Glutamatergic neuron (in vitro differentiated cells): ENCODE measurements around the gene CLPTM1L. TPM values are rescaled to one million over a fixed set of nuclear protein-coding genes. Genes with fewer than 3 reads are reported as not detected.

Source experiments
- DNase-seq: peaks from one replicate; pipeline ENCODE4 v3.0.0; 2022
- H3K27ac Mint-ChIP-seq: one replicate; pipeline ENCODE4 v1.8.0; 2020; ENCODE audit warnings: mild to moderate bottlenecking, mixed read lengths, inconsistent platforms; ENCODE audit not compliant: unreplicated experiment
- H3K27me3 Mint-ChIP-seq: one replicate; pipeline ENCODE4 v1.8.0; 2020; ENCODE audit warnings: mild to moderate bottlenecking, moderate library complexity, mixed read lengths, inconsistent platforms; ENCODE audit not compliant: unreplicated experiment
- H3K36me3 Mint-ChIP-seq: one replicate; pipeline ENCODE4 v1.8.0; 2020; ENCODE audit warnings: mild to moderate bottlenecking, mixed read lengths, inconsistent platforms; ENCODE audit not compliant: unreplicated experiment
- H3K4me1 Mint-ChIP-seq: one replicate; pipeline ENCODE4 v1.8.0; 2020; ENCODE audit warnings: mild to moderate bottlenecking, low read depth, mixed read lengths, inconsistent platforms; ENCODE audit not compliant: unreplicated experiment
- H3K4me3 Mint-ChIP-seq: one replicate; pipeline ENCODE4 v1.8.0; 2020; ENCODE audit warnings: mild to moderate bottlenecking, mixed read lengths, inconsistent platforms; ENCODE audit not compliant: unreplicated experiment
- H3K9me3 Mint-ChIP-seq: one replicate; pipeline ENCODE4 v1.8.0; 2020; ENCODE audit warnings: mild to moderate bottlenecking, moderate library complexity, mixed read lengths, inconsistent platforms; ENCODE audit not compliant: unreplicated experiment
- CTCF ChIP-seq: fragments of 200-600 bp; sonication (generic); IDR thresholded peaks from one replicate; pipeline ENCODE4 v1.5.0; 2021; ENCODE audit not compliant: partially characterized antibody, unreplicated experiment
- total RNA-seq: library from RNA; stranded (reverse); fragmentation: NEBNext Ultra II Directional; extraction: Animal tissue kit (Norgen Biotek cat#: 25700); gene quantifications from one replicate; pipeline ENCODE4 v1.2.1, GENCODE V29; 2021; ENCODE audit not compliant: unreplicated experiment

CLPTM1L gene
- total RNA-seq, 1 donor from 2014 or later, result 95.2 TPM

DNA sequence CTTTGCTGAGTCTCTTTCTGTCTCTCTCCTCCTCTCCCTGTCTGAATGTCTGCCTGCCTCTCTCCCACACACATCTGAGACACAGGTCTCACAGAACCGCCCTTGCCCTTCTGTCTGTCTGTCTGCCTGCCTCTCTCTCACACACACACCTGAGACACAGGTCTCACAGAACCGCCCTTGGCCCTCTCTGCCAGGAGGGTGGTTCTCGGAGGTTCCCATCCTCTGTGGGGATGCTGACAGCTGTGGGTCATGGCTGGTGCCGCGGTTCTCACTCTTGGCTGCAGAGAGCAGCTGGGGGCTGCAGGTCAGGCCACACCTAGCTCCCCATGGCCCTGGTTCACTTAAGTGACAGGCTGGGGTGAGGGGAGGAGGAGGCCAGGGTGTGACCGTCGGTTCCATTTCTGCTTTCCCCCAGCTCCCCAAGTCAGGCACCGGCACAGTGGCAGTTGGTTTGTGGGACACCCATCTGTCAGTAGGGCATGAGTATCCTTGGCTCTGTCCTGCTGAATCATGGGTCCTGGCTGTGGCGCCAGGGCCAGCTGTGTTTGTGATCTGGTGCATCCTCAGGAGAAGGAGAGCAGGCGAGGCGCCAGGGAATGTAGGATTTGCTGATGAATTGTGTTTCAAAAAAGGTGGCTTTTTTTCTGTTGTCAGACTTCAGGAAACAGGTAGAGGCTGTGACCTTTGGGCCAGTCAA lies 42.3 kb upstream of the CLPTM1L start:
- Mint-ChIP-seq H3K4me3 (peak overlapping the region; percentile 87), H3K27ac (peak overlapping the region; percentile 89), H3K9me3 (peaks cover 13% of the 10 kb centered on the region)

GRCh38 chr5:1386274-1386717 lies 41.4 kb upstream of the CLPTM1L start:
- Mint-ChIP-seq H3K4me1 (peaks cover 20% of the 10 kb centered on the region), H3K27ac (peak overlapping the region; percentile 89), H3K36me3 (peaks cover 4% of the 10 kb centered on the region), H3K4me3 (peak overlapping the region; percentile 87), H3K9me3 (peaks cover 15% of the 10 kb centered on the region), H3K27me3 (peaks cover 23% of the 10 kb centered on the region)
- DNase-seq, result peak; percentile 74
- TF ChIP-seq CTCF, result no peak

More for the DNA sequence above, 42.3 kb upstream of the CLPTM1L start:
- no peak for TF ChIP-seq CTCF
- no peak for DNase-seq
- peaks cover 4% of the 10 kb centered on the region for H3K36me3 Mint-ChIP-seq
- peaks cover 21% of the 10 kb centered on the region for H3K27me3 Mint-ChIP-seq
- peaks cover 20% of the 10 kb centered on the region for H3K4me1 Mint-ChIP-seq

DNA sequence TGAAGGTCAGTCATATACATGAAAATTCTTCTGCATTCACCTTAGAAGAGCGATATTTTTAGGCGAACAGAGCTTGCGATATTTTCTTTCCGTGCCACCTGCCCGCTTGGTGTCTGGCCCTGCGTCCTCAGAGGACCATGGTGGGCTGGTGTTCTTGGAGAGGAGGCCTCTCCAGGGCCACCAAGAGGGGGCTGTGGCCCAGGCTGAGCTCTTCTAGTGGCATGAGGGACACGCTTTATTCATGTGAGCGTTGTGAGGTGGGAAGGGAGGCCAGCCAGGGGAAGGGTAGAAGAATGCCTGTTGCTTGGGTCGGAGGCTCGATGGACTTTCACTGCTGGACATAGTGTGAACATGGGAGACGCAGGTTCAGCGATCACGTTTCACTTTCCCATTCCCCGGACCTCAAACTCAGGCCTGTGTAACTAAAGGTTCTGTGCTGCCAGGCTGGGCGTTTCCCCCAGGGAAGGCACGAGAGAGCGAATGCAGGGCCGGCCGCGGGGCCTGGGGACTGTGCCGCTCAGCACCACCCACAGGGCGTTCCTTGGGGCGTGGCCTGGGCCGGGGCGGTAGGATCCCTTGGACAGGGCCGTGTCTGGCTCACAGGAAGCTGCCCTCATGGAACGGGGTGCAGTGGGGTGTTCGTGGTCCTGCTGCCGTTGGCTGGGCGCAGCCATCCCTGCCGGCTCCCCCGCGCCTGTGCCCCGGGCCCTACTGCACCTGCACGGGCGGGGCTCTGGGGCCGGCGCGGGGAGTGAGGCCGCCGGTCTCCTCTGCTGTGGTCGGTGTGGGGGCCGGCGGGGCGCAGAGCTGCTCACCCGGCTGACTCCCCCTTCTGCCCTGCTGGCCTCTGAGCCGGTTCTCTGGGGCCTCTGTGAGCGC lies 40.7 kb upstream of the CLPTM1L start:
- peak overlapping the region; percentile 87 for H3K4me3 Mint-ChIP-seq
- H3K9me3 Mint-ChIP-seq, result peaks cover 15% of the 10 kb centered on the region
- H3K27me3 Mint-ChIP-seq, result peaks cover 23% of the 10 kb centered on the region
- TF ChIP-seq CTCF, result no peak
- H3K27ac Mint-ChIP-seq, result peak overlapping the region; percentile 89
- peaks cover 21% of the 10 kb centered on the region for H3K4me1 Mint-ChIP-seq
- peak; percentile 87 for DNase-seq
- H3K36me3 Mint-ChIP-seq, result peaks cover 4% of the 10 kb centered on the region

DNA sequence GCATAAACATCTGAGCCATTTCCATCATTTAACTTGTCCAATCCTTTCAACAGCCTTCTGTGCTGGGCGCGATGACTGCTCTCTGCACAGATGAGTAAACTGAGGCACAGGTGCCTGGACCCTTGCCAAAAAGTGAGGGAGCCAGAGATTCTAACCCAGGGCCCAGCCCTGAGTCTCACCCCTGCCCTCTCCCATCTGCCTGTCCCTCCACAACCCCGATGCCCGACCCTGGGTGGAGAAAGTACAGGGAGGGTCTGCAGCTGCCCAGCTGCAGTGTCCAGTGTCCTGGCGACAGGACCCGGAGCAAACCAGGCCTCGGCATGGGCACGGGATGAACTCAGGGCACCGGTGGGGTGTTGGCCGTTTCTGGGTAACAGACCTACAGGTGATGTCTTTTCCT lies 39.6 kb upstream of the CLPTM1L start:
- Mint-ChIP-seq H3K4me3 (no peak overlapping the region), H3K27me3 (peaks cover 21% of the 10 kb centered on the region), H3K36me3 (peaks cover 11% of the 10 kb centered on the region), H3K27ac (no peak overlapping the region), H3K9me3 (peaks cover 18% of the 10 kb centered on the region), H3K4me1 (peaks cover 23% of the 10 kb centered on the region)
- no peak for TF ChIP-seq CTCF
- DNase-seq, result no peak

DNA sequence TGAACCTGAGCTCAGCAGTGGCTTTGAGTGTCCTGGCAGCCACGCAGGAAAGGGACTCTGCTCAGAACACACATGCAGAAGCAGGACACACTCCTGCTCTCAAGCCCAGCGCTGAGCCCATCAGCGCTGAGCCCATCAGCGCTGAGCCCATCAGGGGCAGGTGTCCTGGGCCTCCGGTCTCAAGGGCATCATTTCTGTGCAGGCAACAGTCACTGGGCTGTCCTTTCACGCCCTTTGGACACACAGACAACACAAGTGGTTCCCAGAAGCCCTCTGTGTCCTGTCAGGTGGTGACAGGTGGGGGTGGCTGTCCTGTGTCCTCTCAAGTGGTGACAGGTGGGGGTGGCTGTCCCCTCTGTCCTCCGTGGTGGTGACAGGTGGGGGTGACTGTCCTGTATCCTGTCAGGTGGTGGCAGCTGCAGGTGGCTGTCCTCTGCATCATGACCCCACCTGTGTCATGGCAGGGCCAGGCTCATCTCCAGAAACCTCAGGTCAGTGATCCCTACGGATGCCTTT lies 39.0 kb upstream of the CLPTM1L start:
- Mint-ChIP-seq H3K4me3 (no peak overlapping the region), H3K27ac (no peak overlapping the region), H3K9me3 (peaks cover 17% of the 10 kb centered on the region), H3K4me1 (peaks cover 20% of the 10 kb centered on the region), H3K27me3 (peaks cover 23% of the 10 kb centered on the region), H3K36me3 (peaks cover 13% of the 10 kb centered on the region)
- no peak for DNase-seq
- TF ChIP-seq CTCF, result no peak
